GM18499 (cell line): ENCODE data around the gene KCNT2.

Source experiments
- ATAC-seq: cut with Tn5 transposase; IDR thresholded peaks from one replicate; pipeline ENCODE4 v1.9.1; 2021; ENCODE audit warnings: moderate number of reproducible peaks; ENCODE audit not compliant: insufficient read depth, unreplicated experiment

Gene KCNT2

GRCh38 chr1:196407358-196408051 is 200.7 kb downstream of the KCNT2 start:
- no peak for ATAC-seq

GRCh38 chr1:196405839-196406238 is 202.4 kb downstream of the KCNT2 start:
- no peak for ATAC-seq

- ATAC-seq, result no peak
These were observed 204.2 kb downstream of the KCNT2 start for GRCh38 chr1:196403803-196404690.

- no peak for ATAC-seq
These were observed 206.3 kb downstream of the KCNT2 start for GRCh38 chr1:196401891-196402290.

GRCh38 chr1:196401452-196401833 is 206.8 kb downstream of the KCNT2 start:
- no peak for ATAC-seq

- no peak for ATAC-seq
These were observed 207.5 kb downstream of the KCNT2 start for GRCh38 chr1:196400478-196401451.

GRCh38 chr1:196399713-196400112 is 208.5 kb downstream of the KCNT2 start:
- ATAC-seq, result no peak

GRCh38 chr1:196393742-196394141 is 214.5 kb downstream of the KCNT2 start:
- ATAC-seq, result no peak

GRCh38 chr1:196393282-196393681 is 215.0 kb downstream of the KCNT2 start:
- no peak for ATAC-seq

GRCh38 chr1:196387766-196388165 is 220.5 kb downstream of the KCNT2 start:
- ATAC-seq, result no peak

GRCh38 chr1:196385109-196385508 is 223.1 kb downstream of the KCNT2 start:
- ATAC-seq, result no peak

- no peak for ATAC-seq
These were observed 225.9 kb downstream of the KCNT2 start for GRCh38 chr1:196382383-196382782.

GRCh38 chr1:196381544-196381943 is 226.7 kb downstream of the KCNT2 start:
- no peak for ATAC-seq

GRCh38 chr1:196380316-196380715 is 227.9 kb downstream of the KCNT2 start:
- ATAC-seq, result no peak

GRCh38 chr1:196377811-196378210 is 230.4 kb downstream of the KCNT2 start:
- no peak for ATAC-seq

GRCh38 chr1:196376630-196377328 is 231.5 kb downstream of the KCNT2 start:
- ATAC-seq, result no peak

- no peak for ATAC-seq
These were observed 234.4 kb downstream of the KCNT2 start for GRCh38 chr1:196373798-196374197.

GRCh38 chr1:196372896-196373536 is 235.2 kb downstream of the KCNT2 start:
- ATAC-seq, result peak; percentile 82

- ATAC-seq, result no peak
These were observed 240.4 kb downstream of the KCNT2 start for GRCh38 chr1:196367838-196368237.
